Activated naive CD8-positive, alpha-beta T cell treated with anti-CD3 and anti-CD28 coated beads, Interleukin-2, amount 50 U/mL, for 16 hours (primary cell): Measurements from ENCODE around the gene IKZF2.

ENCODE experiments used
- DNase-seq: peaks from one replicate; pipeline ENCODE4 v3.0.0-alpha.2; 2020; ENCODE audit warnings: low read depth, low spot score

IKZF2 gene

DNA sequence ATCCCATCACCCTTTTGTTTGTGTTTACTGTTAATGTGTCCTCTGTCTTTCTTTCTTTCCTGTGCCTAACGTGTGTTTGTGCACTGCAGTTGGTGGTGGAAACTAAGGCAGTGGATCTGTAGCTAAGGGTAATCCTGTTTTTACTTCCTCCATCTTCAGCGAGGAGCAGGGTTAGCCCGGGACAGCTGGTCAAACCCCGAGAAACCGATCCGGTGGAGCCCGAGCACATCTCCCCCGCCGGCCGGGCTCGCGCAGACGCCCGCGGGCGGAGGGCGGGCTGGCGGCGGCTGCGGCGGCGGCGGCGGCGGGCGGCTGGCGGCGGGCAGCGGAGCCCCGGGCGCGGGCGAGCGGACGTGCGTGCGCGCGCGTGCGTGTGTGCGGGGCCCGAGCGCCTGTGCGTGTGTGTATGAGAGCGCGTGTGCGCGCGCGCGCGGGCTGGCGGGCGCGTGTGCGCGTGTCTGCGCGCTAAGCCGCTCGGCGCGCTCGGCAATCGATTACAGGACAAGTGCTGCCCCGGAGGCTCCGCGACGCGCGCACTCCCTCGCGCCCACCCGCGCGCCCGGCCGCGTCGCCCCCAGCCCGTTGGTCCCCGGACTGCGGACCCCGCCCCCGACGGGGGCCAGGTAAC lies at the start of gene IKZF2:
Gene IKZF2 (minus strand): TSS at position 176 of the 628 bp plus-strand sequence. CDS start 2,983 bp downstream, outside the sequence.
- DNase-seq = peak; percentile 27

DNA sequence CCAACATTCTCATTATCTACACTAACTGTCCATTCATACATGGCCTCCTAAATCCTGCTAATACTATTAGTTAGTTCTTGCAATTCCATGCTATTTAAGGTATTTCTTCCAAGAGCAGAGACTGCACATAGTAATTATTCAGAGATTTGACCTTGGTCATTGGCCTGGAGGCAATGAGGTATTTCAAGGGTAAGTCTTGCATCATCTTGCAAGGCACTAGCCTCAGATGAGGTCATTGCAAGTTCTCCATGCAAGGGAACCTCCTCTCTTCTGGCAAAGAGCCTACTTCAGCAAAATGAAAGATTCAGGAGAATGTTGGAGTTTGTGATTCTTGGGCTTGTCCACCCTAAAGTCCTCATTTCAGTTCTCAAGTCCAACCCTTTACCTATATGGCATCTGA lies 48.5 kb upstream of the IKZF2 start:
- no peak for DNase-seq

DNA sequence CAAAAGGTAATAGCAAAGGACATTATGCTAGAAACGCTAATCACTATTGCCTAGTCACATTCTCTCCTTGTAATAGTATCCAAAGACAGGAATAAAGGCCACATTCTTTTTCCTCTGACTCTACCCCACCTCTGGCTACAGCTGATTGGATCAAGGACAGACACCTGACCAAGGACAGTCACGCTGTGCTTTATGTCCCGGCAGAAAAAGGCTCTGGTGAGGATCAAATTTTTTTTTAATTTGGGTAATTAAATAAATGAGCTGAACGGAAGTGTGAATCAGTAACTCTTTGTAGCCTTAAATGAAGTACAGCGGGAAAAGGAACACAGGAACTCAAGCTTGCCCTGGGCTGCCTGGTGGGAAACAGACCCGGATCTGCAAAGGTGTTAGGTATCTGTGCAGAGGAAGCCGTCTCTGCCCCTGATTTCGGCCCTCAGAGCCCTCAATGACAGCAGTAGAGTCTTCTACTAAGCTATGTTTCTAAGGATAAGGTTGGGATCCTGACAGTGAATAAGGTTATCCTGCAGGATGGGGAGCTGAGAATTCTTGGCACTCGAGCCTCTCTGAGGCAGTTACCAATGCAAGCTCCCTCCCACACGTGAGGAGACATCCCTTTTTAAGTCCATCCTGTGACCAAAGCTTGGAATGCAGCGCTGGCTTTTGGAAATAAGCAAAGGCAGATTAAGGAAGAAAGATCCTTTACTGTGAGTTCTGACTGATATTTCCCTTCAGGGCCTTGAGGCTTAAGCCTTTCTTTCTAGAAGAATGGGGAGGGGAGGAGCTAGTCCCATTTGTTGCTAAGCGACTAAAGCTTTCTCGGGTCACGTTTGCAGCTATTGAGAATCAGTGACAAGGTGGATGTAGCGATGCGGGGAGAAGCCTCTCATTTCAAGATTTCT lies 37.8 kb upstream of the IKZF2 start:
- DNase-seq = no peak

GRCh38 chr2:213188533-213188867 lies 37.1 kb upstream of the IKZF2 start:
- DNase-seq = no peak

GRCh38 chr2:213187833-213188532 lies 36.6 kb upstream of the IKZF2 start:
- no peak for DNase-seq

DNA sequence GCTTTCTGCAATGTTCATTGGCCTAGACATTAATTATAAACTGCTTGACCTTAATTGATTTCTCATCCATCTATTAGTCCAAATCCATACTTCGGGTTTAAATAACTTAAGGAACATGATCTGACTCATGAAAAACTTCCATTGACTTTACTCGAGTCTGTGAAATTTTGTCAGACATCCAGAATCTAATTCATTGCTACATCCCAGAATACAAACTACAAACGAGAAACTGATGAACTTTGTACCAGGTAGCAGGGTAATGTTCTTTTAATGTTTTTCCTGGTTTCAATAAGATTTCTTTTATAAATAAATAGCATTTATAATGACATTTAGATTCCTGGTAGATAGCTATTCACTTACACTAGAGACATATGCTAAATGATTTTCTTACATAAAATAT lies 36.0 kb upstream of the IKZF2 start:
- no peak for DNase-seq

- no peak for DNase-seq
Observed at GRCh38 chr2:213185147-213185822, 33.9 kb upstream of the IKZF2 start.

- DNase-seq = no peak
Observed at GRCh38 chr2:213181712-213182111, 30.3 kb upstream of the IKZF2 start.

- no peak for DNase-seq
Observed at GRCh38 chr2:213177679-213178078, 26.3 kb upstream of the IKZF2 start.

DNA sequence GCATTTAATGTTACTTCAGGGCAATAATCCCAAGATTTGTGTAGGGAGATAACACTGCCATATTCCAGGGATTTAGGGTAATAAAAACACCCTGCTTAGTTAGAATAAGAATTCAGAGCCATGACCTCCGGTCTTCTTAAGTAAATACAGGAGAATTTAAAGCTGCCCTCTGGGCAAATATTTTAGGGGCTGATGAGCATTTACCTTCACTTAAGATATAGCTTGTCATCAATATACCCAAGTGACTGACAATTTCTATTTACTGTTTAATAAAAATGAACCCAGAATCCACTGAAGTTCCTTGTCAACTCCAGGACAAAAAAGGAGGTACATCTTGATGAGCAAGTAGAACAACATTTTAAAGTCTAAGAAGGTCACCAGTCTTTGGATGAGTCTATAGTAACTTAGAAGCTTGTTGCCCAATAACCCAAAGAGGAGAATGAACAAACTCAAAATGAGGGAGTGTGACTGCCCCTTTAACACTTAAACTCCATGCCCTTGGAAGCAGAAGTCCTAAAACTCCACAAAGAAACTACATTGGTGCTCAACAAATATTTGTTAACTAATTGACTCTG lies 24.3 kb upstream of the IKZF2 start:
- no peak for DNase-seq

DNA sequence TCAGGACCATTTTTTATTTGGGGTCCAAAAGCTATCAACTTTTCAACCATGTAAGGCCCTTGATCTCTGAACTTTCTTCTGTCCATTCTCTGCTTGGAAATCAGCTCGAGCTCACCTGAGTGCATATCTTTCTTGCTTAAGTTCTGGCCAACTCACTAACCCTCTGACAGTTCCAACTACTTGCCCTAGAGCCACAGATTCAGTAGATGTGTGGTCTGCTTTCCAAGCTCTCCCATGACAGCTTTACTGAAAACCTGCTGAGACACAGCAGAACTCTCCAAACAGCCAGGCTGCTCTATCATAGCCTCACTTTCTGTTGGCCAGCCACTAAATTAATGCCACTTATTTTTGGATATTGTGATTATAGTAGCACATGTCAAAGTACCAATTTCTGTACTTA lies 21.2 kb upstream of the IKZF2 start:
- no peak for DNase-seq

GRCh38 chr2:213171147-213171546 lies 19.7 kb upstream of the IKZF2 start:
- no peak for DNase-seq

- no peak for DNase-seq
Observed at GRCh38 chr2:213167271-213167930, 16.0 kb upstream of the IKZF2 start.

DNA sequence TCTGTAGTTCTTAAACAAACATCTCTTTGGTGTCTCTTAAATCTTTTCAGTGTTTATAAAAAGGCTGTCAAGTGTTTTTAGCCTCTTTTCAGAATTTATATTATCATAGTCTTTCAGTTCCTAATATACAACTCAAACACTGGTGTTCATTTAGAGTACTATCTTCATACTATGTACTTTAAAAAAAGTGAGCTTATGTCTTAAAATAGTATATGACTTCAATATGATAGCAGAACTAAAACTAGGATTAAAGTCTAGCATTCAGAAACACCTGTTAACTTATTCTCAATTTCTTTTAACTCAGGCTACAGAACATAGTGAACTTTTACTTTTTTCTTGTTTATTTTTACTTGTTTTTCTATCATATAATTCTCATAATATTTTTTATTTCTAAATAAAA lies 14.7 kb upstream of the IKZF2 start:
- DNase-seq = no peak

DNA sequence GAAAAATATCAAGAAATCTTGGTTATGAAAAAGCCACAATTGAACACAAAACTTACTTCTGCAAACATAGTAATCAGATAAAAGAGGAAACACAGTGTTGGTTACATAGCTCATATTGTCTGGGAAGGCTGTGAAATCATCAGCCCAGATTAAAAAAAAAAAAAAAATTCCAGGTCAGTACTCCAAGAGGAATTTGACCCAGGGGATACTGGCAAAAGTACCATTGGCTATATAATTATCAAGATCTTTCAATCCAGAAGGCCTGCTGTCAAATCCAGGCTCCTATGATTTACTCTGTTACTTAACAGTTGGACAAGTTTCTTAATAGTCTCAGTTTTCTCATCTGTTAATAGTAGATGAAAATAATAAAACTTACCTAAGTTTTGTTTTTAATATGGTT lies 12.9 kb upstream of the IKZF2 start:
- no peak for DNase-seq

- no peak for DNase-seq
Observed at GRCh38 chr2:213162516-213163118, 11.2 kb upstream of the IKZF2 start.

GRCh38 chr2:213161759-213162515 lies 10.5 kb upstream of the IKZF2 start:
- no peak for DNase-seq

- no peak for DNase-seq
Observed at GRCh38 chr2:213159768-213160167, 8.4 kb upstream of the IKZF2 start.

DNA sequence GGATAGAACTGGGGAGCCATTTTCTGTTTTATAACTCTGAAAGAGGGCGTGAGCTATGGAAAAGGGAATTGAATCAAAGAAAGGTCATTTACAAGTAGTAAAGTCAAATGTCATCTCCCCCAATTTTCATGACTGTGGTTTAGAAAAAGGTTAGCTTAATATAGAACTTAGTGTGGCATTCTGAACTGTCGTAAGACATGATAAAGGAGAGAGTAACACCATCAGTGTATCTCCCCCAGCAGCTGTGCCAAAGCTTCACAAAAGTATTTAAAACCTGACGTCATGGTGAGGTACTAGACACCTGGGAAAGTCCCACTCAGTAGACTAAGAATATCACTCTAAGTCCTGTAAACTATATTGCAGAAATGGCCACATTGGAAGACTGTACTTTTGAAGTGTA lies 5.8 kb upstream of the IKZF2 start:
- DNase-seq = no peak

DNA sequence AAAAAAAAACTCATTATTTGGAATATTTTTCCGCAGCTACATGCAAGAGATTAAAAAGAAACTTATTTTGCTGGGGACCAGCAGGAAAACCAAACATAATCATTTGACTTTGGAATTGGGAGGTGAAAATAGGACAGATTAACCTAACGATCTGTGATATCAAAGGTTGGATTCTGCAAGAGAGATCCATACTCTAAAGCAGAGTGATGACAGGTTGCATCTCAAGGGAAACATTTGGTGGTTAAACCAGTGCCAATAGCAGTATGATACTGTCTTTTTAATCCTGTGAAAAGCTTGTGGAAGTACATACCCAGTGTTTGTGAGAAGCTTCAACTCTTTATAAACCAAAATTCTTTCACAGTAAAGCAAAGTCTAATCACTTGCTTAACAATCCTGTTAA lies 5.3 kb upstream of the IKZF2 start:
- no peak for DNase-seq
